AG09319 (cell line): Measurements from ENCODE around the gene TEPSIN.

Source experiments
- DNase-seq: peaks from one replicate; pipeline ENCODE4 v3.0.0-alpha.2; 2010; ENCODE audit warnings: low read depth; ENCODE audit errors: extremely low read depth
- CTCF ChIP-seq: IDR thresholded peaks from 2 replicates; pipeline ENCODE4 v1.5.1; 2011; ENCODE audit warnings: low read depth, mild to moderate bottlenecking, inconsistent platforms, low read length, moderate library complexity

Gene TEPSIN

GRCh38 chr17:81248649-81249048, 9.8 kb upstream of the TEPSIN start:
- no peak for DNase-seq
- TF ChIP-seq CTCF: no peak

- no peak for TF ChIP-seq CTCF
- no peak for DNase-seq
Measured at GRCh38 chr17:81247339-81247990, 8.6 kb upstream of the TEPSIN start.

GRCh38 chr17:81246679-81247338, 8.0 kb upstream of the TEPSIN start:
- TF ChIP-seq CTCF: no peak
- no peak for DNase-seq

GRCh38 chr17:81246343-81246670, 7.5 kb upstream of the TEPSIN start:
- DNase-seq: no peak
- TF ChIP-seq CTCF: no peak

GRCh38 chr17:81245665-81246342, 6.9 kb upstream of the TEPSIN start:
- no peak for DNase-seq

GRCh38 chr17:81245024-81245664, 6.3 kb upstream of the TEPSIN start:
- no peak for DNase-seq
- no peak for TF ChIP-seq CTCF

More at GRCh38 chr17:81245665-81246342, 6.9 kb upstream of the TEPSIN start:
- TF ChIP-seq CTCF: no peak
